Measurements from ENCODE around the gene CEP170B.

CEP170B gene

GRCh38 chr14:104863923-104864266, 1.2 kb upstream of the CEP170B start:
- H3K4me3 ChIP-seq (ENCODE audit: low read depth in 1 of 2, low read length in 2 of 2), result peak overlapping the region in 1 of 2 donors; percentile 33
- H3K27ac ChIP-seq (ENCODE audit: low read length), result peak overlapping the region; percentile 4
- peaks cover 0 to under 1% of the 10 kb centered on the region in 2 donors for H3K36me3 ChIP-seq (ENCODE audit: control insufficient read depth in 1 of 2, insufficient read depth in 2 of 2, low read length in 2 of 2)

GRCh38 chr14:104864267-104865080, 594 bp upstream of the CEP170B start:
- Histone ChIP-seq H3K4me1 (ENCODE audit: control insufficient read depth in 1 of 2, insufficient read depth in 2 of 2, low read length in 2 of 2) (peaks cover 0 to 24% of the 10 kb centered on the region in 2 donors), H3K9me3 (ENCODE audit: control insufficient read depth in 1 of 2, low read length in 2 of 2) (no peaks in the 10 kb centered on the region), H3K4me3 (ENCODE audit: low read depth in 1 of 2, low read length in 2 of 2) (peak overlapping the region; percentile 37 to 60), H3K27me3 (ENCODE audit: low read depth, low read length) (no peaks in the 10 kb centered on the region), H3K36me3 (ENCODE audit: control insufficient read depth in 1 of 2, insufficient read depth in 2 of 2, low read length in 2 of 2) (peaks cover 0 to 6% of the 10 kb centered on the region in 2 donors), H3K27ac (ENCODE audit: low read length) (peak overlapping the region; percentile 4)

More at GRCh38 chr14:104863923-104864266, 1.2 kb upstream of the CEP170B start:
- no peaks in the 10 kb centered on the region for H3K27me3 ChIP-seq (ENCODE audit: low read depth, low read length)
- H3K4me1 ChIP-seq (ENCODE audit: control insufficient read depth in 1 of 2, insufficient read depth in 2 of 2, low read length in 2 of 2), result peaks cover 0 to 24% of the 10 kb centered on the region in 2 donors
- no peaks in the 10 kb centered on the region for H3K9me3 ChIP-seq (ENCODE audit: control insufficient read depth in 1 of 2, low read length in 2 of 2)

- Histone ChIP-seq H3K9me3 (ENCODE audit: control insufficient read depth in 1 of 2, low read length in 2 of 2) (no peaks in the 10 kb centered on the region), H3K27me3 (ENCODE audit: low read depth, low read length) (no peaks in the 10 kb centered on the region), H3K4me3 (ENCODE audit: low read depth in 1 of 2, low read length in 2 of 2) (peak overlapping the region; percentile 53 to 75), H3K4me1 (ENCODE audit: control insufficient read depth in 1 of 2, insufficient read depth in 2 of 2, low read length in 2 of 2) (peaks cover 0 to 24% of the 10 kb centered on the region in 2 donors), H3K27ac (ENCODE audit: low read length) (peak overlapping the region; percentile 4), H3K36me3 (ENCODE audit: control insufficient read depth in 1 of 2, insufficient read depth in 2 of 2, low read length in 2 of 2) (peaks cover 0 to 7% of the 10 kb centered on the region in 2 donors)
These were observed 768 bp downstream of the CEP170B start for GRCh38 chr14:104865631-104866441.

- H3K4me3 ChIP-seq (ENCODE audit: low read depth in 1 of 2, low read length in 2 of 2), result peak overlapping the region; percentile 53 to 75
- H3K27ac ChIP-seq (ENCODE audit: low read length), result peak overlapping the region; percentile 4
- no peaks in the 10 kb centered on the region for H3K9me3 ChIP-seq (ENCODE audit: control insufficient read depth in 1 of 2, low read length in 2 of 2)
- H3K27me3 ChIP-seq (ENCODE audit: low read depth, low read length), result no peaks in the 10 kb centered on the region
- H3K4me1 ChIP-seq (ENCODE audit: control insufficient read depth in 1 of 2, insufficient read depth in 2 of 2, low read length in 2 of 2), result peaks cover 0 to 24% of the 10 kb centered on the region in 2 donors
- H3K36me3 ChIP-seq (ENCODE audit: control insufficient read depth in 1 of 2, insufficient read depth in 2 of 2, low read length in 2 of 2), result peaks cover 0 to 7% of the 10 kb centered on the region in 2 donors
These were observed 1.6 kb downstream of the CEP170B start for GRCh38 chr14:104866451-104867370.

- H3K36me3 ChIP-seq (ENCODE audit: control insufficient read depth in 1 of 2, insufficient read depth in 2 of 2, low read length in 2 of 2), result peaks cover 0 to 7% of the 10 kb centered on the region in 2 donors
- no peak overlapping the region for H3K27ac ChIP-seq (ENCODE audit: low read length)
- no peak overlapping the region for H3K4me3 ChIP-seq (ENCODE audit: low read depth in 1 of 2, low read length in 2 of 2)
- H3K27me3 ChIP-seq (ENCODE audit: low read depth, low read length), result no peaks in the 10 kb centered on the region
- H3K9me3 ChIP-seq (ENCODE audit: control insufficient read depth in 1 of 2, low read length in 2 of 2), result no peaks in the 10 kb centered on the region
- H3K4me1 ChIP-seq (ENCODE audit: control insufficient read depth in 1 of 2, insufficient read depth in 2 of 2, low read length in 2 of 2), result peaks cover 0 to 24% of the 10 kb centered on the region in 2 donors
These were observed 2.4 kb downstream of the CEP170B start for GRCh38 chr14:104867371-104868059.

GRCh38 chr14:104868060-104868740, 3.1 kb downstream of the CEP170B start:
- Histone ChIP-seq H3K36me3 (ENCODE audit: control insufficient read depth in 1 of 2, insufficient read depth in 2 of 2, low read length in 2 of 2) (peaks cover 0 to 7% of the 10 kb centered on the region in 2 donors), H3K4me1 (ENCODE audit: control insufficient read depth in 1 of 2, insufficient read depth in 2 of 2, low read length in 2 of 2) (peaks cover 0 to 24% of the 10 kb centered on the region in 2 donors), H3K9me3 (ENCODE audit: control insufficient read depth in 1 of 2, low read length in 2 of 2) (no peaks in the 10 kb centered on the region), H3K27me3 (ENCODE audit: low read depth, low read length) (no peaks in the 10 kb centered on the region), H3K27ac (ENCODE audit: low read length) (no peak overlapping the region), H3K4me3 (ENCODE audit: low read depth in 1 of 2, low read length in 2 of 2) (no peak overlapping the region)

- Histone ChIP-seq H3K4me3 (ENCODE audit: low read depth in 1 of 2, low read length in 2 of 2) (no peak overlapping the region), H3K4me1 (ENCODE audit: control insufficient read depth in 1 of 2, insufficient read depth in 2 of 2, low read length in 2 of 2) (peaks cover 0 to 23% of the 10 kb centered on the region in 2 donors), H3K9me3 (ENCODE audit: control insufficient read depth in 1 of 2, low read length in 2 of 2) (no peaks in the 10 kb centered on the region), H3K27me3 (ENCODE audit: low read depth, low read length) (no peaks in the 10 kb centered on the region), H3K27ac (ENCODE audit: low read length) (no peak overlapping the region), H3K36me3 (ENCODE audit: control insufficient read depth in 1 of 2, insufficient read depth in 2 of 2, low read length in 2 of 2) (peaks cover 0 to 7% of the 10 kb centered on the region in 2 donors)
These were observed 3.9 kb downstream of the CEP170B start for GRCh38 chr14:104868811-104869572.

GRCh38 chr14:104869669-104870367, 4.8 kb downstream of the CEP170B start:
- H3K36me3 ChIP-seq (ENCODE audit: control insufficient read depth in 1 of 2, insufficient read depth in 2 of 2, low read length in 2 of 2), result peaks cover 0 to 7% of the 10 kb centered on the region in 2 donors
- no peaks in the 10 kb centered on the region for H3K9me3 ChIP-seq (ENCODE audit: control insufficient read depth in 1 of 2, low read length in 2 of 2)

GRCh38 chr14:104870368-104871144, 5.5 kb downstream of the CEP170B start:
- H3K27ac ChIP-seq (ENCODE audit: low read length), result no peak overlapping the region
- peaks cover 0 to 7% of the 10 kb centered on the region in 2 donors for H3K36me3 ChIP-seq (ENCODE audit: control insufficient read depth in 1 of 2, insufficient read depth in 2 of 2, low read length in 2 of 2)
- H3K9me3 ChIP-seq (ENCODE audit: control insufficient read depth in 1 of 2, low read length in 2 of 2), result no peaks in the 10 kb centered on the region
- no peaks in the 10 kb centered on the region for H3K27me3 ChIP-seq (ENCODE audit: low read depth, low read length)
- H3K4me3 ChIP-seq (ENCODE audit: low read depth in 1 of 2, low read length in 2 of 2), result no peak overlapping the region
- peaks cover 0 to 15% of the 10 kb centered on the region in 2 donors for H3K4me1 ChIP-seq (ENCODE audit: control insufficient read depth in 1 of 2, insufficient read depth in 2 of 2, low read length in 2 of 2)

More at GRCh38 chr14:104869669-104870367, 4.8 kb downstream of the CEP170B start:
- no peaks in the 10 kb centered on the region for H3K27me3 ChIP-seq (ENCODE audit: low read depth, low read length)
- peaks cover 0 to 15% of the 10 kb centered on the region in 2 donors for H3K4me1 ChIP-seq (ENCODE audit: control insufficient read depth in 1 of 2, insufficient read depth in 2 of 2, low read length in 2 of 2)
- no peak overlapping the region for H3K4me3 ChIP-seq (ENCODE audit: low read depth in 1 of 2, low read length in 2 of 2)
- no peak overlapping the region for H3K27ac ChIP-seq (ENCODE audit: low read length)
